HG02981 (cell line): ENCODE results near the gene R3HDM1.
"Not testable (repeated sequence)": the region's sequence is repeated elsewhere in the genome, so short reads cannot be mapped to it uniquely, and the experiment has no call there.

Source experiments
- ATAC-seq: cut with Tn5 transposase; IDR thresholded peaks from one replicate; pipeline ENCODE4 v1.9.1; 2021; ENCODE audit warnings: mild to moderate bottlenecking, moderate library complexity; ENCODE audit not compliant: unreplicated experiment

The R3HDM1 gene

GRCh38 chr2:135531231-135532197, at the start of gene R3HDM1:
Gene R3HDM1, plus strand, starts transcription at chr2:135531484. Its CDS starts 73,362 bp downstream, at chr2:135604846.
- peak; percentile 78 for ATAC-seq

- no peak for ATAC-seq
Observed at GRCh38 chr2:135485441-135485840, 45.8 kb upstream of the R3HDM1 start.

- no peak for ATAC-seq
Observed at GRCh38 chr2:135490376-135490775, 40.9 kb upstream of the R3HDM1 start.

GRCh38 chr2:135494503-135494902, 36.8 kb upstream of the R3HDM1 start:
- ATAC-seq: no peak

- no peak for ATAC-seq
Observed at GRCh38 chr2:135494917-135495316, 36.4 kb upstream of the R3HDM1 start.

- ATAC-seq: not testable (repeated sequence)
Observed at GRCh38 chr2:135498588-135498987, 32.7 kb upstream of the R3HDM1 start.

- ATAC-seq: no peak
Observed at GRCh38 chr2:135504811-135505210, 26.5 kb upstream of the R3HDM1 start.

- ATAC-seq: no peak
Observed at GRCh38 chr2:135510577-135510976, 20.7 kb upstream of the R3HDM1 start.

GRCh38 chr2:135512099-135512498, 19.2 kb upstream of the R3HDM1 start:
- no peak for ATAC-seq

GRCh38 chr2:135525786-135526185, 5.5 kb upstream of the R3HDM1 start:
- ATAC-seq: no peak

- no peak for ATAC-seq
Observed at GRCh38 chr2:135528006-135528405, 3.3 kb upstream of the R3HDM1 start.

- peak; percentile 62 for ATAC-seq
Observed at GRCh38 chr2:135530313-135531230, 712 bp upstream of the R3HDM1 start, which contains the start of gene ZRANB3. Gene ZRANB3, minus strand, starts transcription at chr2:135531218.

- ATAC-seq: no peak
Observed at GRCh38 chr2:135532581-135532980, 1.3 kb downstream of the R3HDM1 start.

GRCh38 chr2:135533545-135533944, 2.3 kb downstream of the R3HDM1 start:
- ATAC-seq: not testable (repeated sequence)

- ATAC-seq: no peak
Observed at GRCh38 chr2:135546436-135546835, 15.2 kb downstream of the R3HDM1 start.

GRCh38 chr2:135547311-135547710, 16.0 kb downstream of the R3HDM1 start:
- no peak for ATAC-seq

GRCh38 chr2:135551356-135551755, 20.1 kb downstream of the R3HDM1 start:
- no peak for ATAC-seq

- no peak for ATAC-seq
Observed at GRCh38 chr2:135552887-135553286, 21.6 kb downstream of the R3HDM1 start.

GRCh38 chr2:135555311-135555710, 24.0 kb downstream of the R3HDM1 start:
- no peak for ATAC-seq

GRCh38 chr2:135557530-135557929, 26.2 kb downstream of the R3HDM1 start:
- no peak for ATAC-seq

- ATAC-seq: no peak
Observed at GRCh38 chr2:135561925-135562324, 30.6 kb downstream of the R3HDM1 start.
